SU-DHL-6 (cell line): ENCODE measurements around the gene BDNF.
"Not testable (repeated sequence)": the region's sequence is repeated elsewhere in the genome, so short reads cannot be mapped to it uniquely, and the experiment has no call there.

Experiments
- H2AFZ ChIP-seq: fragments of 200-600 bp; sonication (generic); 2 replicates; pipeline ENCODE4 v1.6.1; 2014; ENCODE audit warnings: low read depth, mild to moderate bottlenecking, moderate library complexity, mixed read lengths, antibody characterized with exemption, low read length; ENCODE audit not compliant: severe bottlenecking
- H3F3A ChIP-seq: fragments of 200-600 bp; shearing (Covaris generic); 2 replicates; pipeline ENCODE4 v1.6.0; 2016; ENCODE audit warnings: antibody characterized with exemption, mild to moderate bottlenecking; ENCODE audit not compliant: insufficient read depth
- H3K27ac ChIP-seq: fragments of 200-600 bp; sonication (generic); 2 replicates; pipeline ENCODE4 v1.5.1; 2016; ENCODE audit warnings: low read depth, mild to moderate bottlenecking, low read length, moderate library complexity, mixed read lengths
- H3K27me3 ChIP-seq: fragments of 200-600 bp; sonication (generic), shearing (Covaris generic); 2 replicates; pipeline ENCODE4 v1.6.0; 2014; ENCODE audit warnings: mild to moderate bottlenecking, low read length
- H3K36me3 ChIP-seq: fragments of 200-600 bp; sonication (generic); 2 replicates; pipeline ENCODE4 v1.6.1; 2014; ENCODE audit warnings: mild to moderate bottlenecking, low read length, mixed read lengths
- H3K4me2 ChIP-seq: fragments of 300-600, 200-600 bp; shearing (Covaris generic), sonication (generic); 2 replicates; pipeline ENCODE4 v1.6.0; 2014; ENCODE audit warnings: low read length, low read depth, mild to moderate bottlenecking; ENCODE audit not compliant: poor library complexity, severe bottlenecking
- H3K4me3 ChIP-seq: fragments of 200-600 bp; sonication (generic); 2 replicates; pipeline ENCODE4 v1.5.1; 2014; ENCODE audit warnings: antibody characterized with exemption, low read length, mild to moderate bottlenecking, mixed read lengths; ENCODE audit not compliant: insufficient read depth, poor library complexity, severe bottlenecking
- H3K79me2 ChIP-seq: fragments of 200-600 bp; sonication (generic); 2 replicates; pipeline ENCODE4 v1.6.1; 2014; ENCODE audit warnings: mild to moderate bottlenecking, low read length, moderate library complexity; ENCODE audit not compliant: insufficient read depth
- H3K9ac ChIP-seq: fragments of 200-600 bp; sonication (generic); 2 replicates; pipeline ENCODE4 v1.7.0; 2014; ENCODE audit warnings: mild to moderate bottlenecking, low read length
- H3K9me2 ChIP-seq: fragments of 200-600 bp; sonication (generic); replicated peaks from 2 replicates; pipeline ENCODE4 v1.6.1; 2014; ENCODE audit warnings: low read length; ENCODE audit not compliant: insufficient read depth
- H3K9me3 ChIP-seq: fragments of 200-600 bp; sonication (generic); 2 replicates; pipeline ENCODE4 v1.6.1; 2014; ENCODE audit warnings: low read length, mixed read lengths; ENCODE audit not compliant: insufficient read depth
- H4K20me1 ChIP-seq: fragments of 200-600 bp; sonication (generic); 2 replicates; pipeline ENCODE4 v1.6.1; 2014; ENCODE audit warnings: low read depth, mild to moderate bottlenecking, antibody characterized with exemption, low read length, moderate library complexity, mixed read lengths
- CTCF ChIP-seq: fragments of 200-600 bp; sonication (generic); IDR thresholded peaks from one replicate; pipeline ENCODE4 v1.5.1; 2017; ENCODE audit warnings: antibody characterized with exemption, mild to moderate bottlenecking, low read length, moderate library complexity; ENCODE audit not compliant: insufficient read depth, poor library complexity, severe bottlenecking
- EZH2phosphoT487 ChIP-seq: fragments of 200-600 bp; sonication (generic), shearing (Covaris generic); conservative IDR thresholded peaks from 2 replicates; pipeline ENCODE4 v1.6.1; 2018; ENCODE audit warnings: mild to moderate bottlenecking, antibody characterized with exemption, low read length, moderate library complexity, mixed read lengths

The BDNF gene

GRCh38 chr11:27635567-27636037 is 64.7 kb downstream of the BDNF start:
- Histone ChIP-seq H3K27me3 (no peaks in the 10 kb centered on the region), H3K4me2 (no peak overlapping the region), H3K36me3 (no peaks in the 10 kb centered on the region), H4K20me1 (no peaks in the 10 kb centered on the region), H3K9me3 (no peaks in the 10 kb centered on the region), H3F3A (no peaks in the 10 kb centered on the region), H3K4me3 (no peak overlapping the region), H2AFZ (no peak overlapping the region), H3K79me2 (no peaks in the 10 kb centered on the region), H3K9me2 (no peaks in the 10 kb centered on the region), H3K9ac (no peak overlapping the region), H3K27ac (no peak overlapping the region; the same call in 1 of the 2 replicates)
- no peak for TF ChIP-seq CTCF
- no peak for TF ChIP-seq EZH2phosphoT487

- H3K4me2 ChIP-seq, H3K27ac ChIP-seq, H3K9ac ChIP-seq: not testable (repeated sequence)
Measured at GRCh38 chr11:27634776-27635175, 65.5 kb downstream of the BDNF start.

GRCh38 chr11:27634282-27634681 is 66.0 kb downstream of the BDNF start:
- H3K4me3 ChIP-seq, H3K9me3 ChIP-seq: not testable (repeated sequence)

More at GRCh38 chr11:27634776-27635175, 65.5 kb downstream of the BDNF start:
- H3K4me3 ChIP-seq, H3K79me2 ChIP-seq, H3K9me2 ChIP-seq, H3K9me3 ChIP-seq, H3F3A ChIP-seq, H2AFZ ChIP-seq, H3K27me3 ChIP-seq, H4K20me1 ChIP-seq, H3K36me3 ChIP-seq: not testable (repeated sequence)

GRCh38 chr11:27629023-27629422 is 71.2 kb downstream of the BDNF start:
- H4K20me1 ChIP-seq, H3K79me2 ChIP-seq, H3K36me3 ChIP-seq, H3K9me3 ChIP-seq, H3K9ac ChIP-seq, H3F3A ChIP-seq, H3K4me3 ChIP-seq, H2AFZ ChIP-seq, H3K27ac ChIP-seq, H3K27me3 ChIP-seq, H3K4me2 ChIP-seq, H3K9me2 ChIP-seq: not testable (repeated sequence)

More at GRCh38 chr11:27634282-27634681, 66.0 kb downstream of the BDNF start:
- not testable (repeated sequence) for H3F3A ChIP-seq, H3K27ac ChIP-seq, H3K27me3 ChIP-seq, H3K4me2 ChIP-seq, H3K79me2 ChIP-seq, H3K9me2 ChIP-seq, H3K9ac ChIP-seq, H3K36me3 ChIP-seq, H4K20me1 ChIP-seq, H2AFZ ChIP-seq

GRCh38 chr11:27627979-27628378 is 72.3 kb downstream of the BDNF start:
- H3K27me3 ChIP-seq: no peaks in the 10 kb centered on the region
- H3K79me2 ChIP-seq: no peaks in the 10 kb centered on the region
- TF ChIP-seq CTCF (no peak), EZH2phosphoT487 (no peak)
- H2AFZ ChIP-seq: no peak overlapping the region
- H3K4me3 ChIP-seq: no peak overlapping the region
- no peaks in the 10 kb centered on the region for H3F3A ChIP-seq
- H3K4me2 ChIP-seq: no peak overlapping the region
- H3K9ac ChIP-seq: no peak overlapping the region
- H3K36me3 ChIP-seq: no peaks in the 10 kb centered on the region
- H3K9me2 ChIP-seq: no peaks in the 10 kb centered on the region; the same call in 1 of the 2 replicates
- H3K27ac ChIP-seq: no peak overlapping the region
- H3K9me3 ChIP-seq: no peaks in the 10 kb centered on the region
- H4K20me1 ChIP-seq: no peaks in the 10 kb centered on the region
